ENCODE measurements around the gene BTBD2. TPM values are rescaled to one million over a fixed set of nuclear protein-coding genes. Genes with fewer than 3 reads are reported as not detected.

Gene BTBD2
- polyA plus RNA-seq, 1 donor (not counting 4 experiments of a cell fraction or from before 2014, with no cell fraction given): 22.3 TPM

- H2AFZ ChIP-seq (ENCODE audit: control insufficient read depth, low read length): no peak overlapping the region
Observed at GRCh38 chr19:2045501-2046045, 30.1 kb upstream of the BTBD2 start.

GRCh38 chr19:2044709-2045500, 29.4 kb upstream of the BTBD2 start:
- Histone ChIP-seq H3K9ac (ENCODE audit: control insufficient read depth, extremely low read depth, insufficient read depth, low read length) (no peak overlapping the region), H3K79me2 (ENCODE audit: control insufficient read depth, insufficient read depth, low read length) (peaks cover 26% of the 10 kb centered on the region), H3K9me1 (ENCODE audit: control insufficient read depth, extremely low read depth, insufficient read depth, low read length) (peaks cover 3% of the 10 kb centered on the region), H3K36me3 (ENCODE audit: control insufficient read depth in 2 of 2, extremely low read depth in 1 of 2, insufficient read depth in 2 of 2, low read length in 2 of 2) (peaks cover 38 to 57% of the 10 kb centered on the region in 2 experiments), H3K4me2 (ENCODE audit: control insufficient read depth, extremely low read depth, insufficient read depth, low read depth, low read length) (no peak overlapping the region), H3K27me3 (ENCODE audit: control insufficient read depth, extremely low read depth, insufficient read depth, low read length) (no peaks in the 10 kb centered on the region), H3K9me3 (ENCODE audit: control insufficient read depth, low read depth, low read length) (no peaks in the 10 kb centered on the region), H3K4me1 (ENCODE audit: control insufficient read depth, extremely low read depth, insufficient read depth, low read length) (peaks cover 44% of the 10 kb centered on the region), H4K20me1 (ENCODE audit: control insufficient read depth, extremely low read depth, insufficient read depth, low read length) (peaks cover 24% of the 10 kb centered on the region), H3K27ac (ENCODE audit: control insufficient read depth, insufficient read depth, low read length) (no peak overlapping the region), H2AFZ (ENCODE audit: control insufficient read depth, low read length) (no peak overlapping the region), H3K4me3 (ENCODE audit: control insufficient read depth in 2 of 3, extremely low read depth in 1 of 3, insufficient read depth in 2 of 3, low read depth in 1 of 3, low read length in 3 of 3) (no peak overlapping the region)
- dilution Hi-C loops (cut with MboI; ENCODE audit: extremely low pct_ligation_motif_present, low sequenced_read_pairs): no loop called here
- DNase-seq (ENCODE audit: low read depth, low spot score) (no peak), FAIRE-seq (no peak)
- TF ChIP-seq EZH2 (IDR thresholded peaks at IDR 0.05; ENCODE audit: low read length) (no peak), CTCF (optimal IDR thresholded peaks at IDR 0.05 in 1 of 3, IDR thresholded peaks at IDR 0.05 in 1 of 3, conservative IDR thresholded peaks at IDR 0.05 in 1 of 3; ENCODE audit: extremely low read depth in 1 of 3, insufficient read depth in 2 of 3, low read length in 3 of 3) (no peak)

More at GRCh38 chr19:2045501-2046045, 30.1 kb upstream of the BTBD2 start:
- DNase-seq (ENCODE audit: low read depth, low spot score): no peak
- Histone ChIP-seq H3K4me1 (ENCODE audit: control insufficient read depth, extremely low read depth, insufficient read depth, low read length) (peaks cover 44% of the 10 kb centered on the region), H3K36me3 (ENCODE audit: control insufficient read depth in 2 of 2, extremely low read depth in 1 of 2, insufficient read depth in 2 of 2, low read length in 2 of 2) (peaks cover 37 to 51% of the 10 kb centered on the region in 2 experiments), H4K20me1 (ENCODE audit: control insufficient read depth, extremely low read depth, insufficient read depth, low read length) (peaks cover 24% of the 10 kb centered on the region), H3K27me3 (ENCODE audit: control insufficient read depth, extremely low read depth, insufficient read depth, low read length) (no peaks in the 10 kb centered on the region), H3K9ac (ENCODE audit: control insufficient read depth, extremely low read depth, insufficient read depth, low read length) (no peak overlapping the region), H3K9me1 (ENCODE audit: control insufficient read depth, extremely low read depth, insufficient read depth, low read length) (peaks cover 3% of the 10 kb centered on the region), H3K79me2 (ENCODE audit: control insufficient read depth, insufficient read depth, low read length) (peaks cover 33% of the 10 kb centered on the region), H3K9me3 (ENCODE audit: control insufficient read depth, low read depth, low read length) (no peaks in the 10 kb centered on the region), H3K27ac (ENCODE audit: control insufficient read depth, insufficient read depth, low read length) (no peak overlapping the region), H3K4me3 (ENCODE audit: control insufficient read depth in 2 of 3, extremely low read depth in 1 of 3, insufficient read depth in 2 of 3, low read depth in 1 of 3, low read length in 3 of 3) (no peak overlapping the region), H3K4me2 (ENCODE audit: control insufficient read depth, extremely low read depth, insufficient read depth, low read depth, low read length) (no peak overlapping the region)
- dilution Hi-C loops (cut with MboI; ENCODE audit: extremely low pct_ligation_motif_present, low sequenced_read_pairs): no loop called here
- FAIRE-seq: no peak
- TF ChIP-seq EZH2 (IDR thresholded peaks at IDR 0.05; ENCODE audit: low read length) (no peak), CTCF (optimal IDR thresholded peaks at IDR 0.05 in 1 of 3, IDR thresholded peaks at IDR 0.05 in 1 of 3, conservative IDR thresholded peaks at IDR 0.05 in 1 of 3; ENCODE audit: extremely low read depth in 1 of 3, insufficient read depth in 2 of 3, low read length in 3 of 3) (no peak)
